Measurements from ENCODE around the gene SLC34A2.

The SLC34A2 gene

DNA sequence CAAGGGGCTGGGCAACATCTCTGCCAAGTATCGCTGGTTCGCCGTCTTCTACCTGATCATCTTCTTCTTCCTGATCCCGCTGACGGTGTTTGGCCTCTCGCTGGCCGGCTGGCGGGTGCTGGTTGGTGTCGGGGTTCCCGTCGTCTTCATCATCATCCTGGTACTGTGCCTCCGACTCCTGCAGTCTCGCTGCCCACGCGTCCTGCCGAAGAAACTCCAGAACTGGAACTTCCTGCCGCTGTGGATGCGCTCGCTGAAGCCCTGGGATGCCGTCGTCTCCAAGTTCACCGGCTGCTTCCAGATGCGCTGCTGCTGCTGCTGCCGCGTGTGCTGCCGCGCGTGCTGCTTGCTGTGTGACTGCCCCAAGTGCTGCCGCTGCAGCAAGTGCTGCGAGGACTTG is 20.6 kb downstream of the SLC34A2 start:
- DNase-seq, result no peak
- TF ChIP-seq, protein P1, sequence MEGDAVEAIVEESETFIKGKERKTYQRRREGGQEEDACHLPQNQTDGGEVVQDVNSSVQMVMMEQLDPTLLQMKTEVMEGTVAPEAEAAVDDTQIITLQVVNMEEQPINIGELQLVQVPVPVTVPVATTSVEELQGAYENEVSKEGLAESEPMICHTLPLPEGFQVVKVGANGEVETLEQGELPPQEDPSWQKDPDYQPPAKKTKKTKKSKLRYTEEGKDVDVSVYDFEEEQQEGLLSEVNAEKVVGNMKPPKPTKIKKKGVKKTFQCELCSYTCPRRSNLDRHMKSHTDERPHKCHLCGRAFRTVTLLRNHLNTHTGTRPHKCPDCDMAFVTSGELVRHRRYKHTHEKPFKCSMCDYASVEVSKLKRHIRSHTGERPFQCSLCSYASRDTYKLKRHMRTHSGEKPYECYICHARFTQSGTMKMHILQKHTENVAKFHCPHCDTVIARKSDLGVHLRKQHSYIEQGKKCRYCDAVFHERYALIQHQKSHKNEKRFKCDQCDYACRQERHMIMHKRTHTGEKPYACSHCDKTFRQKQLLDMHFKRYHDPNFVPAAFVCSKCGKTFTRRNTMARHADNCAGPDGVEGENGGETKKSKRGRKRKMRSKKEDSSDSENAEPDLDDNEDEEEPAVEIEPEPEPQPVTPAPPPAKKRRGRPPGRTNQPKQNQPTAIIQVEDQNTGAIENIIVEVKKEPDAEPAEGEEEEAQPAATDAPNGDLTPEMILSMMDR (IDR thresholded peaks at IDR 0.05; ENCODE audit: low read depth, low read length), result no peak
- Histone ChIP-seq H3K36me3 (no peaks in the 10 kb centered on the region), H3K27me3 (ENCODE audit: insufficient read depth, low read depth, severe bottlenecking) (no peaks in the 10 kb centered on the region), H3K4me3 (ENCODE audit: low read depth, low read length) (no peak overlapping the region), H3K27ac (no peak overlapping the region), H3K9me3 (ENCODE audit: severe bottlenecking) (no peaks in the 10 kb centered on the region)

DNA sequence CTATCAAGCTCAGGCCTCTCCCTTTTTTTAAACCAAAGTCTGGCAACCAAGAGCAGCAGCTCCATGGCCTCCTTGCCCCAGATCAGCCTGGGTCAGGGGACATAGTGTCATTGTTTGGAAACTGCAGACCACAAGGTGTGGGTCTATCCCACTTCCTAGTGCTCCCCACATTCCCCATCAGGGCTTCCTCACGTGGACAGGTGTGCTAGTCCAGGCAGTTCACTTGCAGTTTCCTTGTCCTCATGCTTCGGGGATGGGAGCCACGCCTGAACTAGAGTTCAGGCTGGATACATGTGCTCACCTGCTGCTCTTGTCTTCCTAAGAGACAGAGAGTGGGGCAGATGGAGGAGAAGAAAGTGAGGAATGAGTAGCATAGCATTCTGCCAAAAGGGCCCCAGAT is 21.5 kb downstream of the SLC34A2 start:
- DNase-seq, result no peak
- H3K27me3 ChIP-seq (ENCODE audit: insufficient read depth, low read depth, severe bottlenecking), result no peaks in the 10 kb centered on the region
- no peak overlapping the region for H3K27ac ChIP-seq
- no peaks in the 10 kb centered on the region for H3K36me3 ChIP-seq
- H3K9me3 ChIP-seq (ENCODE audit: severe bottlenecking), result no peaks in the 10 kb centered on the region
- H3K4me3 ChIP-seq (ENCODE audit: low read depth, low read length), result no peak overlapping the region
- TF ChIP-seq, protein P1 (IDR thresholded peaks at IDR 0.05; ENCODE audit: low read depth, low read length), result no peak

DNA sequence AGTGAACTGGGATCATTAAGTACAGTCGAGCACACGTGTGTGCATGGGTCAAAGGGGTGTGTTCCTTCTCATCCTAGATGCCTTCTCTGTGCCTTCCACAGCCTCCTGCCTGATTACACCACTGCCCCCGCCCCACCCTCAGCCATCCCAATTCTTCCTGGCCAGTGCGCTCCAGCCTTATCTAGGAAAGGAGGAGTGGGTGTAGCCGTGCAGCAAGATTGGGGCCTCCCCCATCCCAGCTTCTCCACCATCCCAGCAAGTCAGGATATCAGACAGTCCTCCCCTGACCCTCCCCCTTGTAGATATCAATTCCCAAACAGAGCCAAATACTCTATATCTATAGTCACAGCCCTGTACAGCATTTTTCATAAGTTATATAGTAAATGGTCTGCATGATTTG is 22.3 kb downstream of the SLC34A2 start:
- no peak for DNase-seq

DNA sequence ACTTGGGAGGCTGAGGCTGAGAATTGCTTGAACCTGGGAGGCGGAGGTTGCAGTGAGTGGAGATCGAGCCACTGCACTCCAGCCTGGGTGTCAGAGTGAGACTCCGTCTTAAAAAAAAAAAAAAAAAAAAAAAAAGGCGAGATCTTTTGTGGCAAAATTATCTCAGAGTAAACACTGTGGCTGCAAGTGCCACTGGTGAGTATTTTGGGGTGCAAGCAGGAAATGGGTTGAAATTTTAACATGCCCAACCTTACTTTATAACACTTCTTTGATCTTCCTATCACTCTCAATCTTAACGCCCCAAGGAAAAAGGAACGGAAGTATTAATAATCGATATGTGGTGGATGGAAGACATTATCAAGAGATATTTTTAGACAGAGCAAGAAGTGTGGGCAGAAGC is 32.1 kb downstream of the SLC34A2 start:
- Histone ChIP-seq H3K4me3 (ENCODE audit: low read depth, low read length) (no peak overlapping the region), H3K27me3 (ENCODE audit: insufficient read depth, low read depth, severe bottlenecking) (no peaks in the 10 kb centered on the region), H3K36me3 (no peaks in the 10 kb centered on the region), H3K9me3 (ENCODE audit: severe bottlenecking) (peaks cover 9% of the 10 kb centered on the region), H3K27ac (no peak overlapping the region)
- TF ChIP-seq, protein P1 (IDR thresholded peaks at IDR 0.05; ENCODE audit: low read depth, low read length), result no peak
- DNase-seq, result no peak

More for the DNA sequence above, 22.3 kb downstream of the SLC34A2 start:
- TF ChIP-seq, protein P1 (IDR thresholded peaks at IDR 0.05; ENCODE audit: low read depth, low read length), result no peak
- no peak overlapping the region for H3K27ac ChIP-seq
- H3K27me3 ChIP-seq (ENCODE audit: insufficient read depth, low read depth, severe bottlenecking), result no peaks in the 10 kb centered on the region
- no peak overlapping the region for H3K4me3 ChIP-seq (ENCODE audit: low read depth, low read length)
- no peaks in the 10 kb centered on the region for H3K9me3 ChIP-seq (ENCODE audit: severe bottlenecking)
- H3K36me3 ChIP-seq, result no peaks in the 10 kb centered on the region

DNA sequence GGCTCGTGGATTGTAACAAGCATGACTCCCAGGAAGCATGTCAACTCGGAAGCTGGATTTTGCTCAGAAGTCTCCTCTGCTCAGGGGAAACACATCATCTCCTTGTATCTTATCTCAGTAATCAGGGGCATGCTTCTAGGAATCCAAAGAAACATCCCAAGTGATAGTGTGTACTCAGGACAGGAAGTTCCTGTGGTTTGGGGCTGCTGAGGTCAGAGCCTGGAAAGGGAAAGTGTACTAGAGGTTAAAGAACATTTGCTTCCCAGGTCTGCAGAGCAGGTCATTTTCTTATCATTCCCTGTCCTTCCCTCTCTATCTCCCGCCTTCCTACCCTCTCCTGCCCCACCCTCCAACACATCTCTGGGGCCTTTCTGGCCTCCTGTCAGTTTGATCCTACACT is 38.8 kb downstream of the SLC34A2 start:
- TF ChIP-seq, protein P1 (IDR thresholded peaks at IDR 0.05; ENCODE audit: low read depth, low read length), result no peak
- no peak overlapping the region for H3K27ac ChIP-seq
- peaks cover 9% of the 10 kb centered on the region for H3K9me3 ChIP-seq (ENCODE audit: severe bottlenecking)
- peaks cover 11% of the 10 kb centered on the region for H3K27me3 ChIP-seq (ENCODE audit: insufficient read depth, low read depth, severe bottlenecking)
- no peak for DNase-seq
- H3K36me3 ChIP-seq, result no peaks in the 10 kb centered on the region
- H3K4me3 ChIP-seq (ENCODE audit: low read depth, low read length), result no peak overlapping the region

DNA sequence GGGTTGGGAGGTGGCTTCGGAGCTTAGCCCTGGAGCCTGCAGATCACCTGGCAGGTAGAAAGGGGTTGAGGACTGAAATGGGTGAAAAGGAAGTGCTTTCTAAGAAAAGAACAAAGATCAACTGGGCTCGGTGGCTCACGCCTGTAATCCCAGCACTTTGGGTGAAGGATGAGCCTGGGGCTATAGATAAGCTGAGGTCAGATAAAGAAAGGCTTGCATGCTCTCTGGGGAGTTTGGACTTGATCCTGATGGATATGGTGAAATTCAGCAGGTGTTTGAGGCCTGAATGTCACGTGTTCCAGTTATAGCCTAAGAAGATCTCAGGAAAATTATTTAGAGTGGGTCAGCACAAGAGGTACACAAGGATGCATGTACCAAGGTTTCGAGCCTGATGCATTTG is 40.8 kb downstream of the SLC34A2 start:
- H3K27ac ChIP-seq, result no peak overlapping the region
- H3K4me3 ChIP-seq (ENCODE audit: low read depth, low read length), result no peak overlapping the region
- H3K27me3 ChIP-seq (ENCODE audit: insufficient read depth, low read depth, severe bottlenecking), result peaks cover 11% of the 10 kb centered on the region
- no peaks in the 10 kb centered on the region for H3K36me3 ChIP-seq
- H3K9me3 ChIP-seq (ENCODE audit: severe bottlenecking), result peaks cover 3% of the 10 kb centered on the region
- TF ChIP-seq, protein P1 (IDR thresholded peaks at IDR 0.05; ENCODE audit: low read depth, low read length), result no peak
- peak; percentile 74 for DNase-seq
